ENCODE measurements around the gene CLEC2A. TPM values are rescaled to one million over a fixed set of nuclear protein-coding genes. Genes with fewer than 3 reads are reported as not detected.

The CLEC2A gene
- total RNA-seq, 2 experiments from 2014 or later: not detected

GRCh38 chr12:9933958-9934357 is 1.8 kb upstream of the CLEC2A start:
- Mint-ChIP-seq H3K27ac (no peak overlapping the region), H3K36me3 (ENCODE audit: low read depth) (no peaks in the 10 kb centered on the region), H3K27me3 (peaks cover 4% of the 10 kb centered on the region), H3K4me3 (no peak overlapping the region), H3K4me1 (no peaks in the 10 kb centered on the region), H3K9me3 (ENCODE audit: low read depth) (no peaks in the 10 kb centered on the region)
- ChIA-PET CTCF (interaction anchor here (1.5 kb wide), 1 partner anchor 121 kb away, joined by 3 read pairs; no protein-coding TSS in a partner anchor), POLR2A (no interaction called here)
- no peak for DNase-seq
- intact Hi-C loops (cut with DNase I, micrococcal nuclease): no loop called here
- no peak for ATAC-seq

DNA sequence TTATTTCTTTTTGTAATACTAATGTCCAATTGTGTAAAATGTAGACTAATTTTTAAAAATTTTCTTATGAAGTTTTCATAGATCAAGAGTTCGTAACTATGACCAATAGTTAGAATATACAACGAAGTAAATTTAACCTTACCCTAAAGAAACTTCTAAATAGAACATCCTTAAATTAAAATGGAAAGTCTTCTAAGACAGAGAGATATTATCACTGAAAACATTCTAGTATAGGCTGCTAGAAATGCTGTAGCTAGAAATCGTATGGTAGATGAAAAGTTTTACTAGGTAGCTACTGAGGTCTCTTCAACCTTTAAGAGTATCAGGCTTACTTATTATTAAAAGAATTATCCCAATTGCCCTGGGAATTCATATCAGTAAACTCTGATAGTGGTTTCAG is 925 bp downstream of the CLEC2A start:
- no peaks in the 10 kb centered on the region for H3K36me3 Mint-ChIP-seq (ENCODE audit: low read depth)
- no peaks in the 10 kb centered on the region for H3K9me3 Mint-ChIP-seq (ENCODE audit: low read depth)
- H3K4me1 Mint-ChIP-seq: no peaks in the 10 kb centered on the region
- DNase-seq (no peak), ATAC-seq (no peak)
- H3K27ac Mint-ChIP-seq: no peak overlapping the region
- peaks cover 4% of the 10 kb centered on the region for H3K27me3 Mint-ChIP-seq
- H3K4me3 Mint-ChIP-seq: no peak overlapping the region
- intact Hi-C loops (cut with DNase I, micrococcal nuclease): no loop called here
- ChIA-PET POLR2A (no interaction called here), CTCF (interaction anchor here (0.6 to 2.2 kb wide), 7 partner anchors 9 to 1813 kb away, joined by 3 to 14 read pairs (median 4); no protein-coding TSS in a partner anchor)

DNA sequence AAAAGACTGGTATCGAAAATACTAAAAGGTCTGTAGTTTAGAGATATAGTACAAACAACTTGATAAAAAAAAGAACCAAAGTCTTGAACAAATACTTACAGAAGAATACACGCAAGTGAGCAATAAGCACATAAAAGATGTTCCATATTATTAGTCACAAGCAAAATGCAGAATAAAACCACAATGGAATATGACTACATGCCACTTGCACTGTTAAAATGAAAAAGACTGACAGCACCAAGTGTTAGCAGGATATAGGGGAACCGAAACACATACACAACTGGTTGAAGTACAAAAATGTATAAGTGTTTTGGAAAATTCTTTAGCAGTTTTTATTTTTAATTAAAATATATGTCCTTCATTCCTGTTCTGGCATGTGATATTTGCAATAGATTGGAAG is 3.6 kb downstream of the CLEC2A start:
- POLR2A ChIA-PET: no interaction called here
- H3K9me3 Mint-ChIP-seq (ENCODE audit: low read depth): no peaks in the 10 kb centered on the region
- CTCF ChIA-PET: interaction anchor here (1.5 to 5.8 kb wide), 2 partner anchors 33 to 114 kb away, joined by 5 to 48 read pairs; no protein-coding TSS in a partner anchor
- peak; percentile 36 for ATAC-seq
- no peak overlapping the region for H3K27ac Mint-ChIP-seq
- H3K4me3 Mint-ChIP-seq: no peak overlapping the region
- DNase-seq: no peak
- no peaks in the 10 kb centered on the region for H3K36me3 Mint-ChIP-seq (ENCODE audit: low read depth)
- H3K27me3 Mint-ChIP-seq: peaks cover 4% of the 10 kb centered on the region
- intact Hi-C loops (cut with DNase I, micrococcal nuclease): loop anchor here (5.0 kb wide), 2 partner anchors 56 to 61 kb away; partner anchors contain the start of gene CLEC2B (in 1 of the 2)
- peaks cover 3% of the 10 kb centered on the region for H3K4me1 Mint-ChIP-seq

DNA sequence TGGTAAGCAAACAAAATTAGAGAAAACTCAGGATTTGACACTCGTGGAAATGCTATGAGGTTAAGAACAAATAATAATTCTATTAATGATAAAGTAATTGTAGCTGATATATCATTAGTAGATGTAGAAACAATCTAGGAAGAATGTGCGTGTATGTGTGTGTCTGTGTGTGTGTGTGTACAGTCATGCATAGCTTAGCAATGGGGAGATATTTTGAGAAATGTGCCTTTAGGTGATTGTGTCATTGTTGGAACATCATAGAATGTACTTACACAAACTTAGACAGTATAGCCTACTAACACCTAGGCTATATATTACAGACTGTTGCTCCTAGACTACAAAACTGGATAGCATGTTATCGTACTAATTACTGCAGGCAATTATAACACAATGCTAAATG is 5.3 kb downstream of the CLEC2A start:
- CTCF ChIA-PET: interaction anchor here (0.8 to 5.8 kb wide), 9 partner anchors 9 to 184 kb away, joined by 3 to 48 read pairs (median 4); no protein-coding TSS in a partner anchor
- intact Hi-C loops (cut with DNase I, micrococcal nuclease): loop anchor here (1.0 to 5.0 kb wide), 5 partner anchors 55 to 180 kb away; partner anchors contain the start of gene CLEC2B (in 1 of the 2)
- no peak overlapping the region for H3K4me3 Mint-ChIP-seq

GRCh38 chr12:9925705-9926393 is 6.3 kb downstream of the CLEC2A start:
- ChIA-PET POLR2A (no interaction called here), CTCF (interaction anchor here (0.7 to 5.8 kb wide), 12 partner anchors 12 to 217 kb away, joined by 3 to 48 read pairs (median 4); no protein-coding TSS in a partner anchor)
- peaks cover 2% of the 10 kb centered on the region for H3K27me3 Mint-ChIP-seq
- peak overlapping the region; percentile 12 for H3K27ac Mint-ChIP-seq
- no peaks in the 10 kb centered on the region for H3K9me3 Mint-ChIP-seq (ENCODE audit: low read depth)
- ATAC-seq: peak; percentile 61
- intact Hi-C loops (cut with DNase I, micrococcal nuclease): loop anchor here (1.0 to 5.0 kb wide), 5 partner anchors 54 to 179 kb away; partner anchors contain the start of gene CLEC2B (in 1 of the 2)
- H3K4me3 Mint-ChIP-seq: peak overlapping the region; percentile 10
- H3K4me1 Mint-ChIP-seq: peaks cover 15% of the 10 kb centered on the region
- H3K36me3 Mint-ChIP-seq (ENCODE audit: low read depth): no peaks in the 10 kb centered on the region
- DNase-seq: peak; percentile 19

More for the DNA sequence above, 5.3 kb downstream of the CLEC2A start:
- H3K9me3 Mint-ChIP-seq (ENCODE audit: low read depth): no peaks in the 10 kb centered on the region
- ATAC-seq (no peak), DNase-seq (no peak)
- H3K36me3 Mint-ChIP-seq (ENCODE audit: low read depth): no peaks in the 10 kb centered on the region
- H3K27me3 Mint-ChIP-seq: peaks cover 2% of the 10 kb centered on the region
- H3K27ac Mint-ChIP-seq: no peak overlapping the region
- peaks cover 15% of the 10 kb centered on the region for H3K4me1 Mint-ChIP-seq
- POLR2A ChIA-PET: no interaction called here

DNA sequence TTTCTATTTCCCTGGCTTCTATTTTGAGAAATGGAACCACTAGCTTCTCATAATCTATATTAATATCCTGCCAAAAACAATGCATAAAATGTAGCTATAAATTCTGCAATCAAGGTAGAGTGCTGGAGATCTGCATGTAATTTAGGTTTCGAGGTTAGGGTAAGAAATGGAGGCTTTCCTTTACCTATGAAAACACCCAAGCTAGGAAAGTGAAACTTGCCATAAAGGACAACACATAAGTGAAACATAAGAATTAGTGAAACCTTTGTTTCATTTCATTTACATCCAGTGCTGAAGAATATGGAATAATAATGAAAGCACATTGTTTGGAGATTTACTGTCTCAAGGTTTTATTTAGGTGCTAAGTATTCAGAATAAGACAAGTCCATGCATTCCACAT is 9.7 kb downstream of the CLEC2A start:
- no peaks in the 10 kb centered on the region for H3K27me3 Mint-ChIP-seq
- ChIA-PET POLR2A (no interaction called here), CTCF (interaction anchor here (0.9 to 1.9 kb wide), 9 partner anchors 15 to 217 kb away, joined by 3 to 5 read pairs (median 4); partner anchors contain the start of gene KLRF2)
- no peaks in the 10 kb centered on the region for H3K36me3 Mint-ChIP-seq (ENCODE audit: low read depth)
- peak overlapping the region; percentile 58 for H3K27ac Mint-ChIP-seq
- no peak overlapping the region for H3K4me3 Mint-ChIP-seq
- no peaks in the 10 kb centered on the region for H3K9me3 Mint-ChIP-seq (ENCODE audit: low read depth)
- peaks cover 15% of the 10 kb centered on the region for H3K4me1 Mint-ChIP-seq
- intact Hi-C loops (cut with DNase I, micrococcal nuclease): no loop called here
- DNase-seq: no peak
- ATAC-seq: peak; percentile 36

- Mint-ChIP-seq H3K4me1 (peaks cover 12% of the 10 kb centered on the region), H3K27ac (no peak overlapping the region), H3K9me3 (ENCODE audit: low read depth) (no peaks in the 10 kb centered on the region), H3K4me3 (no peak overlapping the region), H3K27me3 (no peaks in the 10 kb centered on the region), H3K36me3 (ENCODE audit: low read depth) (no peaks in the 10 kb centered on the region)
- intact Hi-C loops (cut with DNase I, micrococcal nuclease): no loop called here
- no peak for ATAC-seq
- CTCF ChIA-PET: no interaction called here
- no peak for DNase-seq
- POLR2A ChIA-PET: no interaction called here
Measured at GRCh38 chr12:9920451-9920850, 11.7 kb downstream of the CLEC2A start.

DNA sequence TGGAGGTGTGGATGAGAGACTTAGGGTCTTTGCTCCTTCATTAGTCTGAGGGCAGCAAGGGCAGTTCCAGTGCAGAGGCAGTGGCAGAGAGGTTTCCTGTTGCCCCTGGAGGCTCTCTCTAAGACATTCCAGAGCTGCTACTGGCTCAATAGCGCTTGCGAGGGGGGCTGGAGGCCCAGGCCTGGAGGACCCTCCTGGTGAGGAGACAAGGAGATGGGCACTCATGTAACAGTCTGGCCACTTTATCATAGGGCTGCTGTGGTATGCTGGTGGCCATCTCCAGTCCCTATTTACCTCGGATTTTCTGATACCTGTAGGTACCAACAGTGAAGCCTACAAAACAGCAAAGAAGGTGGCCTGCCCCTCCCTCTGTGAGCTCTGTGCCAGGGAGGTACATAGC is 12.7 kb downstream of the CLEC2A start:
- Mint-ChIP-seq H3K9me3 (ENCODE audit: low read depth) (no peaks in the 10 kb centered on the region), H3K36me3 (ENCODE audit: low read depth) (no peaks in the 10 kb centered on the region), H3K27me3 (no peaks in the 10 kb centered on the region), H3K4me3 (no peak overlapping the region), H3K27ac (no peak overlapping the region), H3K4me1 (peaks cover 12% of the 10 kb centered on the region)
- ATAC-seq (no peak), DNase-seq (no peak)
- CTCF ChIA-PET: interaction anchor here (0.7 to 1.4 kb wide), 2 partner anchors 92 to 169 kb away, joined by 3 read pairs; no protein-coding TSS in a partner anchor
- intact Hi-C loops (cut with DNase I, micrococcal nuclease): no loop called here
- POLR2A ChIA-PET: no interaction called here

GRCh38 chr12:9911708-9912107 is 20.5 kb downstream of the CLEC2A start:
- intact Hi-C loops (cut with DNase I, micrococcal nuclease): no loop called here
- POLR2A ChIA-PET: no interaction called here
- Mint-ChIP-seq H3K36me3 (ENCODE audit: low read depth) (peaks cover 18% of the 10 kb centered on the region), H3K4me1 (peaks cover 18% of the 10 kb centered on the region), H3K27me3 (no peaks in the 10 kb centered on the region), H3K9me3 (ENCODE audit: low read depth) (peaks cover 30% of the 10 kb centered on the region), H3K4me3 (no peak overlapping the region), H3K27ac (no peak overlapping the region)
- CTCF ChIA-PET: no interaction called here
- DNase-seq (no peak), ATAC-seq (no peak)

DNA sequence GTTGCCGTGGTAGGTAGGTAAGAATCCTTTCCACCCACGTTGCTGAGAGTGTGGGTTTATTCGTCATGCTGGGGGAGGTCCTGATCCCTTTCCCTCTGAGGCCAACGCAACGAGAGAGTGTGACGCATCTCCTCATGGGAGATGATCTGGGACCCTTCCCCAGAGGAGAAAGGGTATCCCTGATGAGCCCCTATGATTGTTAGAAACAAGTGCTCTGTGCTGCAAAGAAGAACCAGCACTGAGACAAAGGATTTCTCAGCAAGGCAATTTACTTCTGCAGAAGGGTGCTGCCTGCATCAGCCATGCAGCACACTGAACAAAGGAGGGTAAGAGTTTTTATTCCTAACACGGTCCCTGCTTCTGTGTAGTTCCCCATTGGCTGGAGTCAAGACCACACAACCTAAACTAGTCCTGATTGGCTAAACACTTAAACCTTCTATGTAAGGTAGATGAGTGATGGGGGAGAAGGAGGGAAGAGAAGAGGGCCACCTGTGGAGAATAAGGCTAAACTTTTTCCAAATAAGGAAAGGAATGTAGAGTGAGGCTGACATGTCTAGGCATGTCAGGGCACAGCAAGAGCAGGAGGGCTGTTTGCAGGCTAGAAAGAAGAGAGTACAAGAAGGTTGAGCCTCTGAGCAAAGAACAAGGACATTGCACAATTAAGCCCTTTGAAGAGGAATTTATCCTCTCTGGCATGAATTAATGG is 21.3 kb downstream of the CLEC2A start:
- peaks cover 30% of the 10 kb centered on the region for H3K9me3 Mint-ChIP-seq (ENCODE audit: low read depth)
- intact Hi-C loops (cut with DNase I, micrococcal nuclease): no loop called here
- CTCF ChIA-PET: interaction anchor here (0.9 kb wide), 1 partner anchor 161 kb away, joined by 3 read pairs; no protein-coding TSS in a partner anchor
- no peak overlapping the region for H3K27ac Mint-ChIP-seq
- peaks cover 26% of the 10 kb centered on the region for H3K4me1 Mint-ChIP-seq
- ATAC-seq: no peak
- H3K27me3 Mint-ChIP-seq: no peaks in the 10 kb centered on the region
- peaks cover 18% of the 10 kb centered on the region for H3K36me3 Mint-ChIP-seq (ENCODE audit: low read depth)
- no peak for DNase-seq
- POLR2A ChIA-PET: no interaction called here
- H3K4me3 Mint-ChIP-seq: no peak overlapping the region

DNA sequence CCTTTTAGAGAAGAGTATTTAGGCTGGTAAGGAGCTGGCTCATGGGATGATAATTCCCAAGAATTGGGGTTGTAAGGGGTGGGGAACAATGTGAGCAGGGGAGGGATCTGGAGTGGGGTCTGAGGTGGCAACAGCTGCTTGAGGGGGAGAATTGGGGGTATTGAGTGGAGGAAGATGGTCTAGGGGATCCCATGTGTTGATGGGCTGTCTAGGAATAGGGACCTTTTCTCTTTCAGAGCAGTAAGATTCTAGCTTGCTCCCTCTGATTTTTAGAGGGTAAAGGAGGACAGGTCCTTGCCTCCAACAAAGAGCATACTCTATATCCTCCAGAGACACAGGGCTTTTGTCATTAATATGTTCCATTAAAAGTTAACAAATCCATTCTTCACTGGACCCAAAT is 22.4 kb downstream of the CLEC2A start:
- intact Hi-C loops (cut with DNase I, micrococcal nuclease): no loop called here
- ATAC-seq: no peak
- Mint-ChIP-seq H3K27me3 (no peaks in the 10 kb centered on the region), H3K27ac (no peak overlapping the region), H3K4me1 (peaks cover 30% of the 10 kb centered on the region), H3K36me3 (ENCODE audit: low read depth) (peaks cover 18% of the 10 kb centered on the region), H3K9me3 (ENCODE audit: low read depth) (peaks cover 30% of the 10 kb centered on the region), H3K4me3 (no peak overlapping the region)
- POLR2A ChIA-PET: interaction anchor here (0.6 kb wide), 1 partner anchor 86 kb away, joined by 3 read pairs; no protein-coding TSS in a partner anchor
- no peak for DNase-seq
- CTCF ChIA-PET: interaction anchor here (0.9 kb wide), 1 partner anchor 159 kb away, joined by 3 read pairs; no protein-coding TSS in a partner anchor
